Mesendoderm (in vitro differentiated cells): ENCODE results near the gene TMEM132C. TPM values are rescaled to one million over a fixed set of nuclear protein-coding genes. Genes with fewer than 3 reads are reported as not detected.

ENCODE experiments used
- DNase-seq: peaks from one replicate; pipeline ENCODE4 v3.0.0; 2013
- H2AK5ac ChIP-seq: 2 replicates; pipeline ENCODE4 v1.6.1; 2013; ENCODE audit warnings: low read length, inconsistent platforms
- H2BK120ac ChIP-seq: 2 replicates; pipeline ENCODE4 v1.6.1; 2013; ENCODE audit warnings: low read depth, mild to moderate bottlenecking, low read length, moderate library complexity, mixed read lengths
- H2BK15ac ChIP-seq: replicated peaks from 2 replicates; pipeline ENCODE4 v1.6.1; 2013; ENCODE audit warnings: low read depth, mild to moderate bottlenecking, moderate library complexity
- H2BK5ac ChIP-seq: 2 replicates; pipeline ENCODE4 v1.6.1; 2013; ENCODE audit warnings: low read length, inconsistent platforms
- H3K18ac ChIP-seq: 2 replicates; pipeline ENCODE4 v1.6.1; 2013; ENCODE audit warnings: mild to moderate bottlenecking, low read length, mixed read lengths
- H3K23ac ChIP-seq: one replicate; pipeline ENCODE4 v1.6.1; 2013; ENCODE audit warnings: low read length
- H3K27ac ChIP-seq: 2 replicates; pipeline ENCODE4 v1.5.1; 2013; ENCODE audit warnings: low read depth, mild to moderate bottlenecking, inconsistent platforms, low read length, moderate library complexity
- H3K27me3 ChIP-seq: 2 replicates; pipeline ENCODE4 v1.6.1; 2013; ENCODE audit warnings: low read length, control low read depth, mild to moderate bottlenecking, inconsistent platforms; ENCODE audit not compliant: insufficient read depth, poor library complexity
- H3K36me3 ChIP-seq: 2 replicates; pipeline ENCODE4 v1.6.1; 2013; ENCODE audit warnings: low read length, inconsistent platforms; ENCODE audit not compliant: control insufficient read depth, insufficient read depth
- H3K4ac ChIP-seq: one replicate; pipeline ENCODE4 v1.6.1; 2013; ENCODE audit warnings: low read depth, mild to moderate bottlenecking, low read length, moderate library complexity
- H3K4me1 ChIP-seq: 2 replicates; pipeline ENCODE4 v1.6.1; 2013; ENCODE audit warnings: low read depth, low read length, inconsistent platforms; ENCODE audit not compliant: control insufficient read depth
- H3K4me2 ChIP-seq: 2 replicates; pipeline ENCODE4 v1.6.1; 2013; ENCODE audit warnings: low read length
- H3K4me3 ChIP-seq: 2 replicates; pipeline ENCODE4 v1.5.1; 2013; ENCODE audit warnings: mild to moderate bottlenecking, low read length
- H3K56ac ChIP-seq: one replicate; pipeline ENCODE4 v1.6.1; 2013; ENCODE audit warnings: low read length
- H3K79me1 ChIP-seq: 2 replicates; pipeline ENCODE4 v1.6.1; 2013; ENCODE audit warnings: low read length, inconsistent platforms
- H3K79me2 ChIP-seq: 2 replicates; pipeline ENCODE4 v1.6.1; 2013; ENCODE audit warnings: mild to moderate bottlenecking, low read length; ENCODE audit not compliant: control insufficient read depth, insufficient read depth
- H3K9ac ChIP-seq: 2 replicates; pipeline ENCODE4 v1.6.1; 2013; ENCODE audit warnings: low read length, inconsistent platforms
- H4K5ac ChIP-seq: one replicate; pipeline ENCODE4 v1.6.1; 2013; ENCODE audit warnings: low read length
- H4K8ac ChIP-seq: one replicate; pipeline ENCODE4 v1.6.1; 2013; ENCODE audit warnings: low read depth, mild to moderate bottlenecking, control low read depth, low read length, moderate library complexity
- WGBS: extraction: QIAGEN DNeasy Blood & Tissue Kit; methylation state at CpG from one replicate; pipeline ENCODE4 v1.1.7; 2013; ENCODE audit warnings: low lambda C conversion rate, missing lambda C conversion rate; ENCODE audit not compliant: insufficient coverage; ENCODE audit errors: extremely low coverage; 5-methylcytosine and 5-hydroxymethylcytosine counted together
- polyA plus RNA-seq, 2 experiments: library from polyadenylated mRNA; stranded (reverse); fragments of 200-250 nt; gene quantifications; one replicate each; pipeline ENCODE4 v1.2.3, GENCODE V29; 2013

Gene TMEM132C
- 0.45 TPM for polyA plus RNA-seq (2013, experiment 1 of 2)
- polyA plus RNA-seq (2013, experiment 2 of 2): 0.46 TPM

DNA sequence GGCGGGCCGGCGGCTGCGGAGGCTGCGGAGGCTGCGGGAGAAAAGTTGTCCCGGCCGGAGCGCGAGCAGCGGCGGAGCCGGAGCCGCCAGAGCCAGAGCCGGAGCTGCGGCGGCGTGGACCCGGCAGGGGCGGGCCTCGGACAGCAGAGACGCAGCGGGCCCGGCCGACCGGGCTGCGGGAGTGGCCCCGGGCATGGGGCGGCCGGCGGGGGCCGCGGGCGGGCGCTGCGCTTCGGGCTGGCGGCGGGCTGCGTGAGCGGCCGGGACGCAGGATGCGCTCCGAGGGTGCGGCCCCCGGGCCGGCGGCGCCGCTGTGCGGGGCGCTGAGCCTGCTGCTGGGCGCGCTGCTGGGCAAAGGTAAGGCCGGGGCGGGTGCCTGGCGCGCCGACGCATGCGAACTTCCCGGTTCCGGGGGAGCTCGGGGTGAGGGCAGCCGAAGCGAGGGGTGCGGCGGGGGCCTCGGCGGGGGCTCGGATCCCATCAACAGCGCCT lies at the start of gene TMEM132C:
Gene TMEM132C, plus strand, starts transcription at position 40 of the 492 bp plus-strand sequence. Its CDS starts 233 bp downstream, at position 273.
- Histone ChIP-seq H4K5ac (no peak within 1 kb of the TSS), H2BK15ac (no peak within 1 kb of the TSS), H3K23ac (no peak within 1 kb of the TSS), H2BK120ac (no peak within 1 kb of the TSS), H3K27ac (no peak within 1 kb of the TSS), H3K56ac (no peak within 1 kb of the TSS), H4K8ac (no peak within 1 kb of the TSS), H3K27me3 (peaks cover 42% of the 10 kb centered on the region), H3K4me2 (peak within 1 kb of the TSS; percentile 29), H2BK5ac (no peak within 1 kb of the TSS), H3K9ac (no peak within 1 kb of the TSS), H2AK5ac (no peak within 1 kb of the TSS), H3K18ac (no peak within 1 kb of the TSS), H3K4me1 (no peaks in the 10 kb centered on the region), H3K36me3 (no peaks in the 10 kb centered on the region), H3K4me3 (no peak within 1 kb of the TSS), H3K79me1 (no peaks in the 10 kb centered on the region), H3K4ac (no peak within 1 kb of the TSS), H3K79me2 (no peaks in the 10 kb centered on the region)
- no CpG with 5 or more reads among the region's 73 CpGs for WGBS
- no peak for DNase-seq

DNA sequence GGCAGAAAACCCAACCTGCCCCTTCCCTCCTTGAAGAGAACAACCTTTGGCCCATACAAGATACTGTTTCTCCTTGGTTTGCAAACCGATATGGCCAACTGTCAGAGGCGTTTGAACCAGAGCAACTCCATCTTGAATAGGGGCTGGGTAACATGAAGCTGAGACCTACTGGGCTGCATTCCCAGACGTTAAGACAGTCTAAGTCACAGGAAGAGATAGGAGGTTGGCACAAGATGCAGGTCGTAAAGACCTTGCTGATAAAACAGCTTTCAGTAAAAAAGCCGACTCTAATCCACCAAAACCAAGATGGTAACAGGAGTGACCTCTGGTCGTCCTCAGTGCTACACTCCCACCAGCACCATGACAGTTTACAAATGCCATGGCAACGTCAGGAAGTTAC lies 42.7 kb upstream of the TMEM132C start:
- Histone ChIP-seq H2AK5ac (no peak overlapping the region), H2BK5ac (no peak overlapping the region), H3K36me3 (no peaks in the 10 kb centered on the region), H3K79me2 (no peaks in the 10 kb centered on the region), H3K27me3 (no peaks in the 10 kb centered on the region), H3K9ac (no peak overlapping the region), H3K18ac (no peak overlapping the region), H3K4me3 (no peak overlapping the region), H3K27ac (no peak overlapping the region), H3K4me1 (no peaks in the 10 kb centered on the region), H3K79me1 (no peaks in the 10 kb centered on the region), H2BK120ac (no peak overlapping the region), H3K4ac (no peak overlapping the region), H4K5ac (no peak overlapping the region), H3K4me2 (no peak overlapping the region), H3K23ac (no peak overlapping the region), H3K56ac (no peak overlapping the region), H4K8ac (no peak overlapping the region), H2BK15ac (no peak overlapping the region)
- WGBS: no CpG with 5 or more reads among the region's 7 CpGs
- DNase-seq: no peak

GRCh38 chr12:128228581-128228980 lies 38.4 kb upstream of the TMEM132C start:
- Histone ChIP-seq H2AK5ac (no peak overlapping the region), H2BK120ac (no peak overlapping the region), H3K9ac (no peak overlapping the region), H2BK15ac (no peak overlapping the region), H3K36me3 (no peaks in the 10 kb centered on the region), H3K4me2 (no peak overlapping the region), H3K79me1 (no peaks in the 10 kb centered on the region), H3K56ac (no peak overlapping the region), H2BK5ac (no peak overlapping the region), H3K4me3 (no peak overlapping the region), H3K79me2 (no peaks in the 10 kb centered on the region), H3K23ac (no peak overlapping the region), H3K4me1 (no peaks in the 10 kb centered on the region), H3K4ac (no peak overlapping the region), H4K8ac (no peak overlapping the region), H3K27ac (no peak overlapping the region), H4K5ac (no peak overlapping the region), H3K18ac (no peak overlapping the region), H3K27me3 (no peaks in the 10 kb centered on the region)
- WGBS: no CpG with 5 or more reads among the region's 6 CpGs
- no peak for DNase-seq

DNA sequence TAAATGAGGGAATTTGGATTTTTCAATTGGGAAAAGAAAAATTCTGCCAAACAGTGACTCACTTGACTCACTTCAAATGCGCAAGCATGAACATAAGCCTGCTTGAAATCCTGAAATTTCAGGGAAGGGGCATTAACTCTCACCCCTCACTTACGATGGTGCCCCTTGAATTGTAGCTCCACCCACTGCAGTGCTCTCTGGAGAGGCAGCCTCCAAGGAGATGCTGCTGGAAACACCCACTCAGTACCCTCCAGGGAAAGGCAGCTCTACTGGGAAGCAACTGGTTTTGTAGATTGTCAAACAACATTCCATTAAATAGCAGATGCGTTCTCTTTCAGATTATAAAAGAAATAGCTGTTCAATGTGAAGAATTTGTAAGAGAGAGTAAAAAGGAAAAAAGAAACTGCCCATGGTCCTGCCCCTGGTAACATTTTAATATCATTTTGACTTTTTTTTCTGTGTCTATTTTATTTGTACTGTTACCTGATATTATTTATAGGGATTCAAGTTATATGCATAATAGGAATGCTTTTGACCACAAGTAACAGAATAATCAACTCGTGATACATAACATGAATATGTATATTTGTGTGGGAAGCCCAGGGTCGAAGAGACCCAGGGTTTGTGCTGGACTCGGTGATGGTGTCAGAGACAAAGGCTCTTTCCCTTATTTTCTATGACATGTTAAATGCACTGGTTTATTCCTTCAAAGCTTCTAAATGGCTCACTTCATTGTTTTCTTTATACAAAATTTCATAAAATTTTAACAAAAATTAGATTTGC lies 31.1 kb upstream of the TMEM132C start:
- Histone ChIP-seq H3K27ac (no peak overlapping the region), H3K27me3 (no peaks in the 10 kb centered on the region), H4K8ac (no peak overlapping the region), H2BK15ac (no peak overlapping the region), H2AK5ac (no peak overlapping the region), H2BK120ac (no peak overlapping the region), H3K23ac (no peak overlapping the region), H3K18ac (no peak overlapping the region), H3K4ac (no peak overlapping the region), H3K4me2 (no peak overlapping the region), H3K79me2 (no peaks in the 10 kb centered on the region), H3K79me1 (no peaks in the 10 kb centered on the region), H3K36me3 (no peaks in the 10 kb centered on the region), H3K4me1 (no peaks in the 10 kb centered on the region), H3K4me3 (no peak overlapping the region), H3K56ac (no peak overlapping the region), H3K9ac (no peak overlapping the region), H4K5ac (no peak overlapping the region), H2BK5ac (no peak overlapping the region)
- WGBS: no CpG with 5 or more reads among the region's 6 CpGs
- no peak for DNase-seq

DNA sequence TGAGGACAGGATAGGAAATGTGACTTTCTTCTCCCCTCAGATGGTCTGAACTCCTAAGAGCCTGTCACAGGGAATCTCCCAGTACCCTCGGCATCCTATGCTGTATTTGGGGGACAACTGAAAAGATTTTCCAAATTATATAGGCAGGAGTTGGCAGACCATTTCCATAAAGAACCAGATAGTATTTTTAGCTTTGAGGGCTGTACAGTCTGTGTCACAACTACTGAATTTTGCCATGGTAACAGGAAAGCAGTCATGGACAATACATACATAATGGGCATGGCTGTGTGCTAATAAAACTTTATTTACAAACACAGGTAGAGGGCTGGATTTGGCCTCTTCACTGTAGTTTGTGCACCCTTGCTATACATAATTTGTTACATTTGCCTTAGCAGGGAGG lies 30.4 kb upstream of the TMEM132C start:
- Histone ChIP-seq H2BK15ac (no peak overlapping the region), H3K36me3 (no peaks in the 10 kb centered on the region), H3K4me3 (no peak overlapping the region), H4K5ac (no peak overlapping the region), H3K23ac (no peak overlapping the region), H3K18ac (no peak overlapping the region), H2BK5ac (no peak overlapping the region), H3K79me1 (no peaks in the 10 kb centered on the region), H2AK5ac (no peak overlapping the region), H3K27me3 (no peaks in the 10 kb centered on the region), H3K4me1 (no peaks in the 10 kb centered on the region), H3K9ac (no peak overlapping the region), H3K79me2 (no peaks in the 10 kb centered on the region), H4K8ac (no peak overlapping the region), H3K56ac (no peak overlapping the region), H3K27ac (no peak overlapping the region), H3K4me2 (no peak overlapping the region), H3K4ac (no peak overlapping the region), H2BK120ac (no peak overlapping the region)
- no CpG with 5 or more reads among the region's 1 CpG for WGBS
- no peak for DNase-seq
